ENCODE data around the gene OR10Z1.

OR10Z1 gene, protein sequence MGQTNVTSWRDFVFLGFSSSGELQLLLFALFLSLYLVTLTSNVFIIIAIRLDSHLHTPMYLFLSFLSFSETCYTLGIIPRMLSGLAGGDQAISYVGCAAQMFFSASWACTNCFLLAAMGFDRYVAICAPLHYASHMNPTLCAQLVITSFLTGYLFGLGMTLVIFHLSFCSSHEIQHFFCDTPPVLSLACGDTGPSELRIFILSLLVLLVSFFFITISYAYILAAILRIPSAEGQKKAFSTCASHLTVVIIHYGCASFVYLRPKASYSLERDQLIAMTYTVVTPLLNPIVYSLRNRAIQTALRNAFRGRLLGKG

GRCh38 chr1:158604968-158605367 is at the start of gene OR10Z1:
Gene OR10Z1 (plus strand): TSS chr1:158605268. CDS start chr1:158606439, 1,171 bp downstream.
- no peak for DNase-seq

DNA sequence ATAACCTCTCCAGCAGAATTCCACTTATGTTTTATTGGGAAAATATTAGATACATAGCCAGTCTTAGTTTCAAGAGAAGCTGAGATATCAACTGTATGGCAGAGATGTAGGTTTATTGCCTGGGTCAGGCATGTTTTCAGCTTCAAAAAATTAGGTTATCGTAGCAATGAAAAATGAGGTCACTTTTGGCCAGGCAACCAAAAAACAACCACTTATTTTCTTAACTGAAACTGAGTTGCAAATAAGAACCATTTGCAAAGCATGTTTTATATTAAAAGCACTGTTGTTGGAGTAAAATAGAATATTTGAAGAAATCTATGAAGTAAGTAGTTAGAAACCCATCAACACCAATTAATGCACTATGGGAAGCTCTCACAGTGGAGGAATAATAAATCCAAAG is 45.4 kb upstream of the OR10Z1 start:
- no peak for DNase-seq

DNA sequence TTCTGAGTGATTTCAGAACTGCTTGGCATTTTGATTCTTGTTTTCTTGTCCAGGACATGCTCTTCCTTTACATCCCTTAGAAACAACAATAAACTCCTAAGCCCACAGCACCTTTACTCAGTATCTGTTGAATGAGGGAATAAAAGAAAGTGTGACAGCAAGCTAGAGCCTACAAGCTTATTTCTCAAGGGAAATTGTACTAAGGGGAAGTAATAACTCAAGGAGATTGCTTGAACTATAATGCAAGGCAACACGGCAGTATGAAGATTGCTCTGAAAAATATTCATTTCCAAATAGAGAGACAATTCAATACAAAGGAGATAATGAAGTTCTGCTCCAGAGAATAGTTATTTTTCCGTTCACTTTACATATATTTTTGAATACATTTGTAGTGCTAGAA is 41.2 kb upstream of the OR10Z1 start:
- DNase-seq: no peak

- no peak for DNase-seq
Observed at GRCh38 chr1:158564608-158565007, 40.5 kb upstream of the OR10Z1 start.

GRCh38 chr1:158570480-158570879 is 34.6 kb upstream of the OR10Z1 start, which contains the start of gene OR6P1:
Gene OR6P1 (minus strand): TSS chr1:158570580. CDS start chr1:158563604, 6,976 bp downstream.
- DNase-seq: no peak

DNA sequence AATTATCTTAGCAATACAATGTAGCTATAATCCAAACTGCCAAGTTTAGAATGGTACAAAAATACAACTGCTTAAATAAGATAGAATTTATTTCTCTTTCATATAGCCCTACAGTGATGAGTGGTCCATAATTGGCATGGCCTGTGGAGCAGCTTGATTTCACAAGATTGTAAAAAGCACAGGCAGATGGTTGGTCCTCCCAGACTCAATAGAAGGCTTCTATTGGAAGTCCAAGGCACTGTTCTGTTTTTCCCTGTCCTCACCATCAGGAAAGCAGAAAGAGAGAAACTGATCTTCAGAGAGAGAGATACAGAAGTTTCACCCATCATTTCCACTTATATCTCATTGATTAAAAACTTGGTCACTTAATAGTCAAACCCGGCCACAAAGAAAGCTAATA is 32.8 kb upstream of the OR10Z1 start:
- no peak for DNase-seq

DNA sequence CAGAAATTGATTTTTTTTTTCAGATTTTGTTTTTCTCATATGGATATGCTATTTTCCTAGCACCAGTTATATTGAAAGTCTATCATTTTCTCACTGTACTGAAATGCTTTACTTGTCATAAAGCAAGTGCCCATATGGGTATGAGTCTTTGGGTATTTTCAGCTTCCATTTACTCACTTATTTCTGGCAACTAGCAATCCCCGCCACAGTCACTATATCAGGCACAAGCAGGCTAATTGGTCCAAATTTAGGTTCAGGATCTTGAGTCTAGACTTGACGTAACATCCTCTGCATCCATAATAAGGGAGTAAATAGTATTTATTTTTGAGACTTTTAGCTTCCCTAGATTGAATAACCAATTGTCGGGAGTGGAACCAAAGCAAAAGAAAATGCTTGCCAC is 27.5 kb upstream of the OR10Z1 start:
- no peak for DNase-seq

- no peak for DNase-seq
Observed at GRCh38 chr1:158579733-158580132, 25.3 kb upstream of the OR10Z1 start, which contains the start of gene OR10X1. Gene OR10X1 (minus strand): TSS chr1:158579899. CDS start chr1:158579899, 0 bp downstream.

- no peak for DNase-seq
Observed at GRCh38 chr1:158583962-158584361, 21.1 kb upstream of the OR10Z1 start.

DNA sequence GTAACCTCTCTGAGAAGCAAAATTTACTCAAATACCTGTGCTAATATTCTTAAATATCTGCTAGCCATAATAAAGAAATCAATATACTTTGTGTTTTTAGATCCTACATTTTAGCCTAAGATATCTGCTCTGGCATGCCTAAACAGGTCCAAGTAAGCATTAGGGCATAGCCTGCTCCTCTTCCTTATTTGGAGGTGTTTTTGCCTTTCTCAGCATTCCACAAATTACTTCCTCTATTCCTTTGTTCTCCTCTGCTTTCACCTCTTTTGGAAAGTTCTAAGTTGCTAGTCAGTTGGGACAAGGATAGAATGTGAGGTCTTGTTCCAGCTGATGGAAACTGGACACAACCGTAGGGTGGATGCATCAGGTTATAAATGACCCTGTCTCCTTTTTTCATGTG is 18.1 kb upstream of the OR10Z1 start:
- no peak for DNase-seq

DNA sequence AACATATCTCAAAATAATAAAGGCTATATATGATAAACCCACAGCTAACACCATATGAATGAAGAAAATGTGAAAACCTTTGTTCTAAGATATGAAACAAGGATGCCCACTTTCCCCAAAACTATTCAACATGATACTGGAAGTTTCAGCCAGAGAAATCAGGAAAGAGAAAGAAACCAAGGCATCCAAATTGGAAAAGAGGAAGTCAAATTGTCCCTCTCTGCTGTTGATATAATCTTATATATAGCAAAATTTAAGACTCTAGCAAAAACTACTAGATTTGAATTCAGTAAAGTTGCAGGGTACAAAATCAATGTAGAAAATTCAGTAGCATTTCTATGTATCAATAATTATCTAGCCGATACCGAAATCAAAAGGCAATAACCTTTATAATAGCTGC is 4.3 kb upstream of the OR10Z1 start:
- no peak for DNase-seq

DNA sequence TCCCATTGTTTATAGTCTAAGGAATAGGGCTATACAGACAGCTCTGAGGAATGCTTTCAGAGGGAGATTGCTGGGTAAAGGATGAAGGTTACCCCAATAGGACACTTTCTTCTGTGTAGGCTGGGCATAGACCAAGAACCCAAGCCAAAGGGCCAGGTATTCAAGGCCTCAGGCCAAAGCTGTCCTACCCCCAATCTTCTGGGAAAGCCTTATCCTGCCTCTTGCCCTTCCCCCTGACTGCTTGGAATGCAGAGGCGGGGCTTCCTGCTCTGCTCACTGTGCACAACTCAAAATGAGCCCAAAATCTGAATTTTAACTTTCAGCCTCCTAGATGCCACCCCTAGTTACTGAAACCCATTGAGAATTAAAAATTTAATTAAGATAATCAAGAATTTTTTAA is 2.2 kb downstream of the OR10Z1 start:
- no peak for DNase-seq

DNA sequence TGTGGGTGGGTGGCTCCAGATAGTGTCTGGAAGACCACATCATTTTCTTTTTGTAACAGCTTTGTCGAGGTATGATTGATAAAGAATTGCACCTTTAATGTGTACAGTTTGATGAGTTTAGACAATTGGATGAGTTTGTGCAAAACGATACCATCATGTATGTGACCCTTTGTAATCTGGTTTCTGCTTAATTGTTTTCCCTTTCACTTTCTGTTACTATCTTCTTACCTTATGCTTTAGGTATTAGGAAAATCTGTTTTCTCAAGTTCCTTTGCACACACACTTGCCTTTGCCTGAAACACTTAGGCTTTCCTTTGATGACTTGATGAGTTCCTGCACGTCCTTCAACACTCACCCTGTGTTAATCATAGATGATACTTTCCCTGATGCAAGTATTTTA is 6.8 kb downstream of the OR10Z1 start:
- no peak for DNase-seq

DNA sequence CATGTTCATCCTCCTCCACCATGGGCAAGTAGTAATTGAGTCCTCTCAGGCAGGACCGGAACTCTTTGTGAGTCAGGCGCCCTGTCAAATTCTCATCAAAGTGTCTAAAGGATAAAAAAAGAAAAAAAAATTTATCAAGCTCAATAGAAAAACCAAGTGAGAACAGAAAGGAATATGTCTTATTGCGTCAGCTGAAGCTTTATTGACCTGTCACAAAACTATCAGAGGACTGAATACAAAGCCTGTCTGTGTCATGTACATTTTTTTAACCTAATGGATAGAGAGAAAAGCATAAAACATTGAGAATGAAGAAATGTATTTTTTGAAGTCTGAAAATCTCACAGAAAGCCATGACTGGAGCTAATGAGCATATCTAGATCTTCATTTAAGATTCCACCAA is 8.7 kb downstream of the OR10Z1 start:
- DNase-seq: no peak

GRCh38 chr1:158638146-158638545 is 33.1 kb downstream of the OR10Z1 start:
- no peak for DNase-seq

DNA sequence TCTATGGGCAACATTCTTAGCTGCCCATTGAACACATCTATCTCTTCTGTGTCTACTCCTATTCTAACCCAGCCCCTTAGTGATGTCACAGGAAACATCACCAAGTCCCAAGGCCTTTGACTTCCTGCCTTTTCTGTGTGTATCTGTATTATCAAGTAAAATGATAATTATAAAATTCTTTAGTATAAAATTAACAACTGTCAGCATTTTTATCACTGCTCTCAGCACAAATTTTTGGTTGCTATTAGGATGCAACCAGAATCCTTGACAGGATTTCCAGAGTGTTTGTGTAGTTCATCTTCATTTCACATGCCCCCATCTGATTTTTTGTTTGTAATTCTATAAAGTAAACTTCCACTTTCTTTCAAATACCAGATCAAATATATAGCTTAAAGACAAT is 33.8 kb downstream of the OR10Z1 start:
- no peak for DNase-seq

DNA sequence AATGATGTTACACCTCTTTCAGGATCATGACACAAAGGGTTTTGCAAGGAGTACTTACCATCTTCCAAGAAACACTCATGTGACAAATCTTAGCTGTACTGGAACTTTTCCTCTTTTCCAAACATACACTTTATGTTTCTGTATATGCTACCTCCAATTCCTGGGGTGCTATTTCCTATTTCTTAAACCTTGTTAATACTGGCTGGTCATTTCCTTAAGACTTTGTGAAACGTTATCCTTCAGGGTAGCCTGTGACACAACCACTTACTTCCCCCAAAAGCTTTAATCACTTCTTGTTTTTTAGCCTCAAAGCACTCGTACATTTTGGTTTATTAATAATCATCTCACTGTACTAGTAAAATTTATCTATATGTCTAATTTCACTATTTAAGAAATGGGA is 39.4 kb downstream of the OR10Z1 start:
- no peak for DNase-seq

DNA sequence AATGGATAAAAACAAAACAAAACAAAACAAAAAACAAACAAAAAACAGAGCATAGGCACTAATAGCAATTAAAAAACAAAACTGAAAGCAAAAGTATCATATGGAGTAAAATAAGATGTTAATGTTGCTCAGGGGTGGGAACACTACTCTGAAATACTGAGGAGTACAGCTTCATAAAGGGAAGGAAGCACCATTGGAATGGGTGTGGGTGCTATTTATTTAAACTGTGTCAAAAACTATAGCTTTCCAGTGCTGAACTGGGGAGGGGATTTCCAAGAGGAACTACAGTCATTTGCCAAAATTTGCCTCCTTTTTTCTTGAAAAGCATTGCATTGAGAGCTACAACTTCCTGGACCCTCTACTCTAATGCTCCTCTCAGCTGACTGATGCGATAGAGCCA is 41.4 kb downstream of the OR10Z1 start:
- DNase-seq: no peak

DNA sequence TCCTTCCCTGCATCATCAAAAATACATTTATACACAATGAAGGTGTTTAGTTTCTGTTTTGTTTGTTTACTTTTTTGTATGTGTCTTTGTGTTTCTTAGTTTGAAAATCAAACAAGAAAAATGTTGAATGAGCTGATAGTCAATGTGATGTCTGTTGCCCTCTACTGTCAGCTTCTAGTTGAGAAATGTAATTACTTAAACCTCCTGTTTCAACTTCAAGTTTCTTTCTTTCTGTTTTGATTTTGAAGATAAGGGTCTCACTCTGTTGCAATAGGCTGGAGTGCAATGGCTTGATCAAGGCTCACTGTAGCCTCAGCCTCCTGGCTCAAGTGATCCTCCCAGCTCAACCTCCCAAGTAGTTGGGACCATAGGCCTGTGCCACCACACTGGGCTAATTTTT is 44.0 kb downstream of the OR10Z1 start:
- no peak for DNase-seq

- DNase-seq: no peak
Observed at GRCh38 chr1:158652721-158653334, 47.8 kb downstream of the OR10Z1 start.

DNA sequence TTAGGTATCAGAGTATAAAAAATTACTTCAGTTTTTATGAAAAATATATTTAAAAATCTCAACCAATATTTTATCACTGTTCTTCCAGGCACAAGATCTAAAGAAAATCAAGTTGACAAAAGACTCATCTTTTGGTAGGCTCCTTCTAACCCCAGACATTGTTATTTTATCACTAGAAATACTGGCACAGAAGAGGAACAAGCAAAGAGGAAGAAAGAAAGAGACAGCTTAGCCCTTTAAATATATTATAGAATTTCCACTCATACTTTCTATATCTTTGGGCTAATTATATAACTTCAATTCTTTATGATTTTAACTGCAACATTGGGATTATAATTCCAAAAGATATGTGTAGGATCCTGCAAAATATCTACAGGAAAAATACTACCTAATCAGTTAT is 49.0 kb downstream of the OR10Z1 start:
- no peak for DNase-seq

GRCh38 chr1:158654571-158654970 is 49.5 kb downstream of the OR10Z1 start:
- DNase-seq: no peak

Data from NCI-H1105 treated with DMSO at 0.1 percent for 48 hours (cell line).